ENCODE results near the gene CNTFR.

DNA sequence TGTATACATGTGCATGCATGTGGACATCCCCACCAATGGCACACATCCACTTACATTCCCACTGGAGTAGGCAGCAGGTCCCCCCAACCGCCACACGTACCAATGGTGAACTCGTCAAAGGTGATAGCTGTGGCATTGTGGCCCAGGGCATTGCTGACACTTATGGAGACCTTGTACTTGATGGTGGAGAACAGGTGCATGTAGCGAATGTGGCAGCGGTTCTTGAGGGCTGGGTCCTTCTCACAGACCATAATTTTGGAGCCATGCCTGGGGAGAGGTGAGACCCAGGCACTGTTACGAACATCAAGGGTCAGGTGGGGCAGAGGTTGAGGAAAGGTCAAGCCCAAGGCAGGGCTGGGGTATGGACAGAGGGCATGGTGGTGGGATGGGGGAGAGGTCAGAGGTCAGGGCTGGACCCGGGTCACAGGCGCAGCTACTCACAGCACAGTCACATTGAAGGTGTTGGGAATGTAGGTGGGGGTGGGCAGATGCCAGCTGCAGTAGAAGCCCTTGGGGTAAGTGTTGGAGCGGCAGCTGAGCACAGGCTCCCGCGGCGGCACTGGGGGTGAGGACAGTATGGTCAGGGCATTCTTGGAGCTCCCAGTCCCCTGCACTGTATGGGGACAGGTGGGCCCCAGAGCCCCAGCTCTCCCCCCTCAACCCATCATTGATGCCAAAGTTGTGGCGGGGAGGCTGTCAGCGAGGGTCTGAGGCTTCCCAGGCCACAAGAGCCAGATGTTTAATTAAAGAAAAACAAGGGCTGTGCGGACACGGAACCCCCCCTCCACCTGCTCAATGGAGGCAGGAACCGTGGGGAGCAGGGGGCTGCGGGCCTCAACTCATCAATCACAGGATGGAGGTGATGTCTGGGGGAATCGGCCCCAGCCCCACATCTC is 31.9 kb downstream of the CNTFR start:
- TF ChIP-seq EZH2 (IDR thresholded peaks at IDR 0.05; ENCODE audit: borderline replicate concordance, low read depth, low read length, poor library complexity, severe bottlenecking) (no peak), CTCF (conservative IDR thresholded peaks at IDR 0.05; ENCODE audit: low read depth, low read length) (no peak)

Measured in A673 (cell line).